Endothelial cell of umbilical vein (primary cell): ENCODE results near the gene PCARE. TPM values are rescaled to one million over a fixed set of nuclear protein-coding genes. Genes with fewer than 3 reads are reported as not detected.

Experiments
- BruUV-seq: library from RNA; stranded (reverse); fragments of 400-500 nt; replicated peaks from 2 replicates; lab custom pipeline; 2021; lab: Mats Ljungman, UMichigan
- CTCF ChIA-PET: fragments of 300-600, 350-600 bp; sonication (Branson Sonifier 250); formaldehyde crosslinking; loops from one replicate; lab custom pipeline; 2021; ENCODE audit warnings: antibody characterized with exemption, inconsistent platforms; lab: Charles Lee
- POLR2A ChIA-PET: fragments of 300-600, 350-600 bp; sonication (Branson Sonifier 250); formaldehyde crosslinking; loops from one replicate; lab custom pipeline; 2021; ENCODE audit warnings: antibody characterized with exemption, inconsistent platforms; lab: Charles Lee
- DNase-seq: peaks from one replicate; pipeline ENCODE4 v3.0.0-alpha.2; 2011; ENCODE audit warnings: low read depth, low spot score
- FAIRE-seq: peaks from 2 replicates; lab custom pipeline; 2011; peaks lifted over from hg19 to GRCh38; lab: Jason Lieb, UNC
- H2AFZ ChIP-seq: 2 replicates; pipeline ENCODE4 v1.6.0; 2012; ENCODE audit warnings: low read depth, low read length, control low read depth, inconsistent platforms
- H3K27ac ChIP-seq: 2 replicates; pipeline ENCODE4 v1.5.1; 2011; ENCODE audit warnings: low read depth, mild to moderate bottlenecking, control low read depth, low read length, moderate library complexity; ENCODE audit not compliant: insufficient read depth
- H3K27me3 ChIP-seq, 2 experiments: 2 replicates each; pipeline versions ENCODE4 v1.6.0 to v1.6.1; 2011; ENCODE audit warnings: low read length in 2 of 2, mixed read lengths in 1 of 2; ENCODE audit not compliant: control insufficient read depth in 2 of 2, insufficient read depth in 2 of 2
- H3K36me3 ChIP-seq, 2 experiments: 2 replicates in 1 of 2; 3 replicates in 1 of 2; pipeline ENCODE4 v1.5.1; 2011; ENCODE audit warnings: low read length in 2 of 2, mild to moderate bottlenecking in 1 of 2, moderate library complexity in 1 of 2; ENCODE audit not compliant: control insufficient read depth in 2 of 2, insufficient read depth in 2 of 2; ENCODE audit errors: extremely low read depth in 1 of 2
- H3K4me1 ChIP-seq: 3 replicates; pipeline ENCODE4 v1.5.1; 2011; ENCODE audit warnings: mild to moderate bottlenecking, low read length; ENCODE audit not compliant: control insufficient read depth, insufficient read depth; ENCODE audit errors: extremely low read depth
- H3K4me2 ChIP-seq: 2 replicates; pipeline ENCODE4 v1.6.1; 2011; ENCODE audit warnings: low read length, control low read depth, mixed read lengths; ENCODE audit not compliant: insufficient read depth
- H3K4me3 ChIP-seq, 3 experiments: fragments of 200-600 bp in 1 of 3; sonication (generic), shearing (Covaris generic) in 1 of 3; replicated peaks in 1 of 3; 2 replicates each; pipeline ENCODE4 v1.5.1; 2011 to 2016; ENCODE audit warnings: control low read depth in 3 of 3, low read length in 3 of 3, mild to moderate bottlenecking in 2 of 3, inconsistent platforms in 1 of 3, low read depth in 1 of 3, moderate library complexity in 1 of 3; ENCODE audit not compliant: insufficient read depth in 1 of 3
- H3K79me2 ChIP-seq: 2 replicates; pipeline ENCODE4 v1.6.0; 2012; ENCODE audit warnings: low read length, inconsistent platforms; ENCODE audit not compliant: control insufficient read depth, insufficient read depth
- H3K9ac ChIP-seq: replicated peaks from 2 replicates; pipeline ENCODE3; 2011; ENCODE audit warnings: low read length, control low read depth; ENCODE audit not compliant: insufficient read depth; ENCODE audit errors: extremely low read depth
- H3K9me1 ChIP-seq: replicated peaks from 3 replicates; pipeline ENCODE4 v1.6.0; 2011; ENCODE audit warnings: mild to moderate bottlenecking, low read length; ENCODE audit not compliant: control insufficient read depth, insufficient read depth; ENCODE audit errors: extremely low read depth
- H3K9me3 ChIP-seq: replicated peaks from 2 replicates; pipeline ENCODE4 v1.5.1; 2012; ENCODE audit warnings: low read length, inconsistent platforms; ENCODE audit not compliant: control insufficient read depth, insufficient read depth
- H4K20me1 ChIP-seq: replicated peaks from 2 replicates; pipeline ENCODE3; 2011; ENCODE audit warnings: mild to moderate bottlenecking, low read length; ENCODE audit not compliant: control insufficient read depth, insufficient read depth; ENCODE audit errors: extremely low read depth
- CTCF ChIP-seq, 2 donors: IDR thresholded peaks; 1 replicate in 1 of 2; 2 replicates in 1 of 2; pipeline ENCODE4 v1.5.1; 2011; ENCODE audit warnings: low read length in 2 of 2, mild to moderate bottlenecking in 2 of 2, moderate library complexity in 2 of 2, control low read depth in 1 of 2, inconsistent platforms in 1 of 2, low read depth in 1 of 2; ENCODE audit not compliant: insufficient read depth in 1 of 2; ENCODE audit errors: extremely low read depth in 1 of 2
- EZH2 ChIP-seq: IDR thresholded peaks from 2 replicates; pipeline ENCODE4 v1.6.1; 2012; ENCODE audit warnings: borderline replicate concordance, low read depth, mild to moderate bottlenecking, moderate library complexity, low read length, inconsistent platforms; ENCODE audit not compliant: severe bottlenecking
- FOS ChIP-seq: IDR thresholded peaks from 2 replicates; pipeline ENCODE4 v1.6.1; 2011; ENCODE audit warnings: mild to moderate bottlenecking, low read length, moderate library complexity, borderline replicate concordance; ENCODE audit not compliant: insufficient read depth
- GATA2 ChIP-seq: IDR thresholded peaks from 2 replicates; pipeline ENCODE4 v1.7.0; 2011; ENCODE audit warnings: low read depth, mild to moderate bottlenecking, moderate library complexity, mixed read lengths, low read length; ENCODE audit not compliant: insufficient read length, insufficient read depth
- JUN ChIP-seq: IDR thresholded peaks from 2 replicates; pipeline ENCODE4 v1.6.1; 2011; ENCODE audit warnings: borderline replicate concordance, low read depth; ENCODE audit not compliant: insufficient read length, insufficient read depth
- MAX ChIP-seq: IDR thresholded peaks from 2 replicates; pipeline ENCODE4 v1.6.1; 2011; ENCODE audit not compliant: insufficient read depth, insufficient read length
- MYC ChIP-seq: IDR thresholded peaks from one replicate; pipeline ENCODE4 v1.6.1; 2011; ENCODE audit warnings: mild to moderate bottlenecking, low read depth, low read length
- POLR2A ChIP-seq: IDR thresholded peaks from 2 replicates; pipeline ENCODE4 v1.6.1; 2012; ENCODE audit warnings: low read depth, mild to moderate bottlenecking, control low read depth, low read length
- dilution Hi-C: fragments of 300-500 bp; cut with MboI; formaldehyde crosslinking; loops from one replicate; pipeline ENCODE4 v1.15.0; 2019; ENCODE audit warnings: low sequenced_read_pairs; ENCODE audit not compliant: extremely low pct_ligation_motif_present
- intact Hi-C: fragments of 100-400 bp; cut with micrococcal nuclease; formaldehyde crosslinking; loops from one replicate; pipeline ENCODE4 v1.10.0; 2022
- polyA plus RNA-seq, 4 experiments: library from polyadenylated mRNA; depleted of rRNA in 3 of 4; stranded (reverse) in 3 of 4; unstranded in 1 of 4; fragments of >200 nt; gene quantifications; 2 replicates each; pipeline versions ENCODE4 v1.2.1 to v1.2.3, GENCODE V29; 2011 to 2012; ENCODE audit warnings: missing spikeins in 1 of 4
- total RNA-seq: library from RNA; stranded (reverse); gene quantifications from 2 replicates; pipeline ENCODE4 v1.2.3, GENCODE V29; 2021

Gene PCARE
- total and polyA plus RNA-seq, 2 donors (not counting 3 experiments of a cell fraction or from before 2014, with no cell fraction given): not detected

GRCh38 chr2:29022679-29023078, 51.6 kb downstream of the PCARE start:
- H3K9me1 ChIP-seq: no peaks in the 10 kb centered on the region
- no TSS peak for BruUV-seq
- CTCF ChIA-PET: no interaction called here
- dilution Hi-C loops (no loop called here), intact Hi-C loops (no loop called here)
- DNase-seq: no peak
- no peak overlapping the region for H3K9ac ChIP-seq
- no peaks in the 10 kb centered on the region for H3K36me3 ChIP-seq
- H3K4me2 ChIP-seq: no peak overlapping the region
- no peak overlapping the region for H2AFZ ChIP-seq
- H3K27me3 ChIP-seq: peaks cover 0 to 2% of the 10 kb centered on the region in 2 experiments
- H3K9me3 ChIP-seq: no peaks in the 10 kb centered on the region
- H3K4me1 ChIP-seq: no peaks in the 10 kb centered on the region
- H4K20me1 ChIP-seq: no peaks in the 10 kb centered on the region
- no peak overlapping the region for H3K4me3 ChIP-seq
- H3K27ac ChIP-seq: no peak overlapping the region
- no peak for FAIRE-seq
- TF ChIP-seq EZH2: no peak
- TF ChIP-seq JUN: no peak
- TF ChIP-seq MYC: no peak
- no peak for TF ChIP-seq POLR2A
- TF ChIP-seq MAX: no peak
- TF ChIP-seq FOS: no peak
- TF ChIP-seq CTCF (IDR thresholded peaks at IDR 0.05; ENCODE audit: extremely low read depth in 1 of 2, insufficient read depth in 1 of 2, low read depth in 1 of 2, low read length in 2 of 2): no peak
- no peak for TF ChIP-seq GATA2
- no peaks in the 10 kb centered on the region for H3K79me2 ChIP-seq
- POLR2A ChIA-PET: no interaction called here
